Measurements from ENCODE around the gene PRKG1. TPM values are rescaled to one million over a fixed set of nuclear protein-coding genes. Genes with fewer than 3 reads are reported as not detected.

Gene PRKG1
- total and polyA plus RNA-seq, 2 of the 8 experiments (the other 6 are each of a cell fraction or from before 2014, with no cell fraction given), result 4.2 to 15.2 TPM

GRCh38 chr10:52191049-52191448 is 1116.8 kb downstream of the PRKG1 start:
- Histone ChIP-seq H2AFZ (ENCODE audit: low read length) (no peak overlapping the region), H2AK5ac (ENCODE audit: low read depth, low read length) (no peak overlapping the region), H2BK120ac (replicated peaks; ENCODE audit: low read depth, low read length) (no peak overlapping the region), H3K23me2 (ENCODE audit: low read depth, low read length) (no peaks in the 10 kb centered on the region), H2BK5ac (ENCODE audit: low read depth, low read length) (0 out of 2 replicates have a peak overlapping the region, but pooled peaks have one; percentile 3), H3K18ac (ENCODE audit: extremely low read depth, low read length) (no peak overlapping the region), H4K5ac (ENCODE audit: insufficient read length, low read depth, low read length) (no peak overlapping the region), H3K4me2 (ENCODE audit: insufficient read depth in 1 of 2, low read depth in 2 of 2, low read length in 2 of 2) (no peak overlapping the region), H3K27me3 (replicated peaks in 1 of 4; ENCODE audit: control insufficient read depth in 3 of 4, extremely low read depth in 1 of 4, insufficient read depth in 3 of 4, low read length in 3 of 4) (no peaks in the 10 kb centered on the region), H3K79me2 (ENCODE audit: control insufficient read depth in 1 of 2, insufficient read depth in 2 of 2, low read length in 2 of 2) (no peaks in the 10 kb centered on the region), H3K4me3 (ENCODE audit: extremely low read depth in 1 of 4, insufficient read depth in 2 of 4, low read depth in 3 of 4, low read length in 4 of 4) (no peak overlapping the region), H2BK20ac (ENCODE audit: low read length) (0 out of 2 replicates have a peak overlapping the region, but pooled peaks have one; percentile 6), H2BK15ac (ENCODE audit: low read length) (no peak overlapping the region), H3K23ac (ENCODE audit: insufficient read length) (no peak overlapping the region), H3K9ac (replicated peaks in 1 of 4; ENCODE audit: extremely low read depth in 1 of 4, low read depth in 3 of 4, low read length in 3 of 4) (no peak overlapping the region), H3K27ac (ENCODE audit: low read depth, low read length) (no peak overlapping the region), H4K91ac (replicated peaks; ENCODE audit: insufficient read length, low read length) (no peak overlapping the region), H3K36me3 (ENCODE audit: control insufficient read depth in 2 of 4, insufficient read depth in 4 of 4, low read length in 3 of 4) (no peaks in the 10 kb centered on the region), H4K20me1 (replicated peaks in 1 of 2; ENCODE audit: control insufficient read depth in 1 of 2, insufficient read depth in 2 of 2, low read length in 2 of 2) (no peaks in the 10 kb centered on the region), H3K9me3 (ENCODE audit: insufficient read depth in 2 of 2, low read depth in 1 of 2, low read length in 1 of 2) (peaks cover 0 to 2% of the 10 kb centered on the region in 2 experiments; a peak in 1 of 4 replicates), H2BK12ac (ENCODE audit: low read depth, low read length) (0 out of 2 replicates have a peak overlapping the region, but pooled peaks have one; percentile 1), H3K79me1 (ENCODE audit: low read depth, low read length) (no peaks in the 10 kb centered on the region), H3K4me1 (replicated peaks in 1 of 4; ENCODE audit: control insufficient read depth in 3 of 4, insufficient read depth in 4 of 4, low read length in 3 of 4) (peaks cover 0 to 10% (median 1%) of the 10 kb centered on the region in 4 experiments; a peak in 3 of 7 replicates), H3K56ac (replicated peaks; ENCODE audit: insufficient read length, low read depth, low read length) (no peak overlapping the region), H3K4ac (replicated peaks; ENCODE audit: insufficient read length, low read depth, low read length) (no peak overlapping the region), H3K14ac (ENCODE audit: insufficient read length) (no peak overlapping the region), H4K8ac (ENCODE audit: extremely low read depth, insufficient read depth, low read length) (no peak overlapping the region)
- DNase-seq (ENCODE audit: low read depth in 1 of 2, low spot score in 2 of 2) (no peak), FAIRE-seq (peak; percentile 45)
- ChIA-PET POLR2A (ENCODE audit: partially characterized antibody) (interaction anchor here (1.1 kb wide), 1 partner anchor 9 kb away, joined by 3 read pairs; no protein-coding TSS in a partner anchor), CTCF (ENCODE audit: partially characterized antibody) (no interaction called here)
- 87% methylated on average over 5 of the region's 5 CpGs; no CpG with 5 or more reads in 1 of the 2 experiments for WGBS, 2 experiments (ENCODE audit: extremely low coverage in 1 of 2, insufficient coverage in 1 of 2, insufficient read length in 1 of 2, insufficient replicate concordance in 2 of 2, low coverage in 1 of 2, low lambda C conversion rate in 2 of 2, missing lambda C conversion rate in 1 of 2)
- TF ChIP-seq POLR2A (IDR thresholded peaks at IDR 0.05; ENCODE audit: control extremely low read depth in 1 of 2, low read depth in 2 of 2, low read length in 2 of 2) (no peak), SIN3A (conservative IDR thresholded peaks at IDR 0.05 in 1 of 2, IDR thresholded peaks at IDR 0.05 in 1 of 2; ENCODE audit: low read depth in 1 of 2, low read length in 2 of 2) (no peak), CBX5 (IDR thresholded peaks at IDR 0.05; ENCODE audit: low read depth, low read length) (no peak), CTBP2 (IDR thresholded peaks at IDR 0.05; ENCODE audit: borderline replicate concordance, insufficient read depth, insufficient read length, low read length) (no peak), HDAC6 (IDR thresholded peaks at IDR 0.05; ENCODE audit: low read depth, low read length) (no peak), ATF2 (IDR thresholded peaks at IDR 0.05; ENCODE audit: low read length) (no peak), SP1 (IDR thresholded peaks at IDR 0.05; ENCODE audit: low read depth, low read length) (no peak), JUND (IDR thresholded peaks at IDR 0.05; ENCODE audit: low read length) (no peak), SP4 (IDR thresholded peaks at IDR 0.05; ENCODE audit: low read length) (no peak), BCL11A (IDR thresholded peaks at IDR 0.05; ENCODE audit: low read depth in 2 of 2, low read length in 2 of 2) (no peak)

Data from H1 (cell line).